Skeletal muscle cell (primary cell): ENCODE measurements around the gene USH1G.
A peak's percentile ranks its signal among the peaks of the same experiment; 100 is the strongest.
"Not testable (repeated sequence)": the region's sequence is repeated elsewhere in the genome, so short reads cannot be mapped to it uniquely, and the experiment has no call there.

Source experiments
- DNase-seq: peaks from one replicate; pipeline ENCODE4 v3.0.0-alpha.2; 2010; ENCODE audit warnings: low read depth
- H3K4me3 ChIP-seq: 2 replicates; pipeline ENCODE4 v1.5.1; 2011; ENCODE audit warnings: low read depth, mild to moderate bottlenecking, control low read depth, low read length, moderate library complexity

The USH1G gene

DNA sequence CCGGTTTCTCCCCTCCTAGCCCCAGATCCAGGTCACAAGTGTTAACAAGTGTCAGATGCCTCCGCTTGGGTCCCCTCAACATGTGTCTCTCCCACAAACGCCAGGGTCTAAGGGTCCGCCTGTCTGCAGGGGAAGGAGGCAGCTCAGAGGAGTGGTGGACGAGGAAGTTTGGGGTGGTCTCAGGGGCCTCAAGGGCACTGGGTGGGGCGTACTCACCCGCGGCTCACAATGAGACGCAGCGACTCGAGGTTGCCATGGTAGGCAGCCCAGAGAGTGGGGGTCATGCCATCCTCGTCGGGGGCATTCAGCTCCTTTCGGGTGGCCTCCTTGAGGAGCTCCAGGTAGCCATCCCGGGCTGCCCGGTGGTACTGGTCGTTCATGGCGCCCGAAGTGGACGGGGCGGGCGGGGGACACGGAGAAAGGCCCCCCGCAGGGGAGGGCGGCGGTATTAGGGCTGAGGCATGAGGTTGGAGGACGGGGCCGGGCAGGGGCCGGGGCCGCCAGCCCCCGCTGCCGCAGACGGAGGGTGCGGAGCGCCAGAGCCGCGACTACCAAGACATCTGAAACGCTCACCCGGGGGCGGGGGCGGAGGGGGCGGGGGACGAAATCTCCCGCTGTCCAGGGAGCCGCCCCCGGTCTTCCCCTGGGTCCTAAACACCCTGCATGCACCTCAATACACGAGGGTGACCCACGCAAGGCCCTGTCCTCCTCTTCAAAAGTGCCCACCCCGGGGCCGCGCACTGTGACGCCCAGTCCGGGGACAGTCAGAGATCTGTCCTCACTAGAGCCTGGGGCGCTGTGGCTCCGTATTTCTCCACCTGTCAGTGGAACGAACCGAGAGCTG, at the start of gene USH1G:
Gene USH1G (minus strand): TSS at position 562 of the 844 bp plus-strand sequence. CDS start 182 bp downstream, at position 380.
- no peak for DNase-seq
- peak within 1 kb of the TSS; percentile 27 for H3K4me3 ChIP-seq

DNA sequence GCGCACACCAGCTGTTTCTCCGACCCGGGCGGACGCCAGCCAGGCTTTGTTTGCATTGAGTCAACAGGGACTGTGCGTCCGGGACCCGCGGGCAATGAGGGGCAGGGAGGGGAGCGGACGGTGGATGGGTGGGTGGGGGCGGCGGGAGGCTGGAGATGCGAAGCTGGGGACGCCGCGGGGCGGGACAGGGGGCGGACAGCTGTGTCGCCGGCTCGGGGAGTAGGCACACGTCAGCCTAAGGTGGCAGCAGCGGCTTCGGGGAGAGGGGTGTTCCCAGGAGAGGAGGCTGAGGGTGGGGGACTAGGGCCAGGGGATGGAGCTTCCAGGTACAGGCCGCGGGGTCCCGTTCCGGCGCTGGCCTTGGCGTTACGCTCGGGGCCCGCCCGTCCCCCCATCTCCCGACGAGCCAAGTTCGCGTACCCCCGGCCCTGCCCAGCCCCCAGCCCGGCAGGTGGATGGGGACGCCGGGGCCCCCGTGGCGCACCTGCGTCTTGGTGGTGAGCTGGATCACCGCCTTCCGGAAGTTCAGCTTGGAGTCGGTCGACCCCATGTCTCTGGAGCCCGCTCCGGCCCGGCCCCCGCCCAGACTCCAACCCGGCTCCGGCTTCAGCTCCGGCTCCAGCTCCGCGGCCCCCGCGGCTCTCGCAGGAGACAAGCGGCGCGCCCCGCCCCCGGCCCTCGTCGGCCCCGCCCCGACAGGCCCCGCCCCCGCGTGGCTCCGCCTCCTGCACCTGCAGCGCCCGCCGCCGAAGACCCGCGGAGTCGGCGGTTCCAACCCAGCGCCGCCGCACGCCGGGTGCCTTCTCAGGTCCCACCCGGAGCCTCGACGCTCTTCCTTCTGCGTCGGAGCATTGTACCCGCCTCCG, 49.3 kb upstream of the USH1G start, which contains the start of gene HID1:
Gene HID1 (minus strand): TSS at position 653 of the 866 bp plus-strand sequence. CDS start 103 bp downstream, at position 550.
- H3K4me3 ChIP-seq, result peak within 1 kb of the TSS; percentile 48
- no peak for DNase-seq

DNA sequence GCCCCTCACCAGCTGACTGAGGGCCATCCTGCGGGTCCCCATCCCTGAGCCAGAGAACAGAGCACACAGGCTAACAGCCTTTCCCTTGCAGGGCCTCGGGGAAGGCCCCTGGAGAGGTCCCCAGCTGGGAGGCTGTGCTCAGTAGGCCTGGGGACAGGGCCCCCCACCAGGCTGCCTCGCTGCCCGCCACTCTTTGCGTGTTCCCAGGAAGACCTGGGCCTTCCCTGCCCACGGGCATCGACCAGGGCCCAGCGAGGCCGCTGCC, 48.7 kb upstream of the USH1G start:
- peak overlapping the region; percentile 48 for H3K4me3 ChIP-seq
- no peak for DNase-seq

- DNase-seq, result no peak
- peak overlapping the region; percentile 48 for H3K4me3 ChIP-seq
These were observed 48.2 kb upstream of the USH1G start for GRCh38 chr17:74971069-74971841.

DNA sequence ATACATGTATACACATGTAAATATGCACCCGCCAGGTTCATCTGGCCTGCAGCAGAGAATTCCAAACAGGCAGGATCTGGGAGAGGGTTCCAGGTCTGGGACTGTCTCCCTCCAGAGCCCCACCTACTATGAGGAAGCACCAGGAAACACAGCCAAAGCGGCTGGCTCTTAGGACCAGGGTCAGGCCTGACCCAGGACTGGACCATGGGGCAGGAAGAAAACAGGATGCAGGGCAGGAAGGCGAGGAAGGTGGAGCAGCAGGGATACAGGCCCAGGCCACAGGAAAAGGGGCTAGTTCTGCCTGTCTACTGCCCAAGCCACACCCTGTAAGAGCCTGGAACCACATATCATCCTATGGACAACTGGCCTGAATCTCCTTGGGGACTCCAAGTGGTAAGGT, 47.3 kb upstream of the USH1G start:
- DNase-seq, result no peak
- H3K4me3 ChIP-seq, result no peak overlapping the region

- not testable (repeated sequence) for DNase-seq, H3K4me3 ChIP-seq
These were observed 46.4 kb upstream of the USH1G start for GRCh38 chr17:74969501-74969900.

- H3K4me3 ChIP-seq, result no peak overlapping the region
- DNase-seq, result no peak
These were observed 45.3 kb upstream of the USH1G start for GRCh38 chr17:74968361-74968780.

DNA sequence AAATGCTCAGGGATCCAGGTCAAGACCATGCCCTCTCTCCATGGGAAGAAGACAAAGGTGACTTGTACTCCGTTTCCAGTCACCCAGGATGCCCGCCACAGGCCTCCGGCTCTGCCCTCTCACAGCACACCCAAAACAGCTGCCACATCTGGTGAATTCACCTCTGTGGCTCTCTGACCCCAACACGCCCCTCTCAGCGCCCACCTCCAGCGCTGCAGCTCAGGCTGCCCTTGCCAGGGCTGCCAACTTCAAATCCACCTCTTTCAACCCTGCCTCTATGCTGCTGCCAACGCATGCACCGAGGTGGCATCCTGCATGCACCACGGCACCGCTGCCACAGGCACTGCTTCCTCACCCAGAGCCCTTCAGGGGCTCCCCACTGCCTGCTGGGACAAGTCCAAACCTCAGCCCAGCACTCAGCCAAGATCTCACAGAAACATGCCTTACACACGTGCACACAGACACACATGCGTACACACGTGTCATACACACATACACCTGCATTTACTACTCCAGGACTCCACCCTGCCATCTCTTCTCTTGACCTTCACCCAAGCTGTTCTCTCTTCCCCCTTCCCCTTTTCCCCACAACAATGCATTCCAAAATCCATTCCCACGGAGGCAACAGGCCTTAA, 42.0 kb upstream of the USH1G start:
- no peak for DNase-seq
- H3K4me3 ChIP-seq, result no peak overlapping the region

- no peak overlapping the region for H3K4me3 ChIP-seq
- DNase-seq, result no peak
These were observed 41.2 kb upstream of the USH1G start for GRCh38 chr17:74964246-74964761.

DNA sequence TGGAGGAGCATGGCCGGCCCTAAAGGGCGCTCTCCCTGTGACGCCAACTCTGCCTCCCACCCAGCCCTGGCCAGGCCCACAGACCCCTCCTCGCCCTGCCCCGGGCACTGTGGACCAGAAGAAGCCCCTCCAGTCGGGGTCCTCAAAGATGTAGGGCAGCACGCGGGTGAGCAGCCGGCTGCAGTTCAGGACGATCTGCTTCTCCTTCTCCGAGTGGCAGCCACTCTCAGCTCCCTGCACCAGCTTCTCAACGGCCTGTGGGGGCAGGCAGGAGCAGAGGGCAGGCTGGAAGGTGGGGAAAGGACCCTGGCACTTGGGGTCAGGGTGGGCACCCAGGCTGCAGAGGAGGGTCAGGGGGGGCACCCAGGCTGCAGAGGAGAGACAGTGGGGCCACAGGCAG, 40.6 kb upstream of the USH1G start:
- no peak for DNase-seq

GRCh38 chr17:74962622-74963394, 39.8 kb upstream of the USH1G start:
- H3K4me3 ChIP-seq, result no peak overlapping the region

More for the DNA sequence above, 40.6 kb upstream of the USH1G start:
- no peak overlapping the region for H3K4me3 ChIP-seq

GRCh38 chr17:74961657-74962350, 38.7 kb upstream of the USH1G start:
- H3K4me3 ChIP-seq, result no peak overlapping the region
- peak; percentile 39 for DNase-seq

More at GRCh38 chr17:74962622-74963394, 39.8 kb upstream of the USH1G start:
- DNase-seq, result no peak

DNA sequence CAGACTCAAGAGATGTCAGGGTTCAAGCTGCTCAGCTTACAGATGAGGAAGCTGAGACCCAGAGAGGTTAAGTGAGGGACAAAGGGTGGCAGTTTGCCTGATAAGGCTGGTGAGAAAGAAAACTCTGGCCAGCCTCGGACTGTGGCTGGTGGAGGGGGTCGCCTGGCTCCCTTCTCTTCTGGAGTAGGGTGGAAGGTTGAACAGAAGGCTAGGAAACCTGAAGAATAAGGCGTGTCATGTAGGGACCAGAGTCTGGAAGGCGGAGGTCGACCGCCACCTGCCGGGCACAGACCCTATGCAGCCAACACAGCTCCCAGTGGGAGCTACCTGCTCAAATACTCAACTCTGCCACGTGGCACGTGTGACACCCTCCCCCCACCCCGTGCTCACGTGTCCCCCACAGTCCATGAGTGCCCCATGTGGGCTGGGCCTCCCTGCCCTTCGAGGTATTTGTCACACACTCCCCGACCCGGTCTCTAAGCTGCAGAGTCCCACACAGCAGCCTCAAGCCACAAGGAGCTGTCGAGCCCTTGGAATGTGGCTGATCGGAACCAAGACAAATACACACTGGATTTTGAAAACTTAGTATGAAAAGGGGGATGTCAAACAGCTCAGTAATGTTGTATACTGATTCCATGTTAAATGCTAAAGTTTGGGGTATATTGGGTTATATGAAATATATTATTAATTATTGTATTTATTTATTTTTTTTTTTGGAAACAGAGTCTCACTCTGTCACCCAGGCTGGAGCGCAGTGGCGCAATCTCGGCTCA, 37.7 kb upstream of the USH1G start:
- no peak for DNase-seq
- no peak overlapping the region for H3K4me3 ChIP-seq

DNA sequence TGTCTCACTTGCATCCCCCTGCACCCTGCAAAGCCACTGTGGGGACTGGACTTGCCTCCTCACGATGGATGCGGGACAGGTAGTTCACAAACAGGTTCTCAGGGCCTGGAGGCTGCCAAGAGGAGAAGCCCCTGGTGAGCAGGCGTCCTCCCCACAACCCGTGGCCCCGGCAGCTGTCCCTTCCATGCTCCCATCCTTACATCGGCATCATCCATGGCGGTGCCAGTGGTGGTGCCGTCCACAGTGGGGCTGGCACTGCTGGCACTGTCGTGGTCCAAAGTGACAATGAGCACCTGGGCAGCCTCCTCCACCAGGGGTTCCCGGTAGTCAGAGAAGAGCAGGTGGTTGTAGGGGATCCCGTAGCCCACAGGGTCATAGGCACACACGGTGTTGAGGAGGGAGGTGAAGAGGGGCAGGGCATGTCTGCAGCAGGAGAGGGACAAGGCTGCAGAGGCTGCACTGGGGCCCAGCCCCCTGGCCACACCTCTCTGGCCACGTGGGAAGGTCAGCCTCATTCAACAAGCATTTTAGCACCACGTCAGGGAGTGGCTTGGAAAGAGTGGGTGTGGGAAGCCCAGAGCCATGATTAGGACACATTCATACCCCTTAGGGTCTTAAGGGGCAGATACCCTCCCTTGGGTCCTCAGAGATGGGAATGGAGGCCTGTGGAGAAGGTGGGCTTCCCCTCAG, 36.9 kb upstream of the USH1G start:
- DNase-seq, result no peak
- H3K4me3 ChIP-seq, result no peak overlapping the region

DNA sequence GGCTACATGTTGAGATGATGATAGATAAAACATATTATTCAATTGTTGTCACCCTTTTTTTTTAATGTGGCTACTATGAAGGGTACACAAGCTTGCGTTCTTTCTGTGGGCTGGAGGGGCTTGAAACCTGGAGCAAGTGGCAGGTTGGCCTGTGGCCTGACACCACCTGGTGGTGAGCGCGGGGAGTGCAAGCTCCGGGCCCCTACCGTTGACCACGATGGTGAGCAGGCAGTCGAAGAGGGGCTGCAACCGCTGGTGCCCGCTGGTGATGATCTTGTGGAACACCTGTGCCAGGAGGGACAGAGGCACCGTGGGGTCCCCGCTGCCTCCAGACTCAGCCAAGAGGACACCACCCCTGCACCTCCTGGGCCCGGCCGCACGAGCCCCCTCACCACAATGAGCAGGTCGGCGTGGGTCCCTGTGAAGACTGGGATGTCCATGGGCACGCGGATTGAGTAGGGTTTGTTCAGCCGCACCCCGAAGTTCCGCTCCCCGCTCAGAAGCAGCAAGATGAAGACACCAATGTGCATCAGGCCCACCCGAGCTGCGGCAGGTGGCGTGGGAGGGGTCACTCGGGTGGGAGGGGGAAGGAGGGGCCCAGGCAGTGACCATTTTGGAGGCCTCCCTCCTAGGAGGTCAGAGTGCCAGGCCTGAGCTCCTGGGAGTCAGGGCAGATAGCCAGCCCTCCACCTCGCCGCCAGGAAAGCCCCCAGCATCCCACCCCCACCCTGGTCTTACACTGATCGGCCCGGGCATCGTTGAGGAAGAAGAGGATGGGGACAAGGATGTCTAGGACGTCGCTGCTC, 35.1 kb upstream of the USH1G start:
- no peak for DNase-seq
- H3K4me3 ChIP-seq, result no peak overlapping the region

- no peak overlapping the region for H3K4me3 ChIP-seq
- no peak for DNase-seq
These were observed 33.0 kb upstream of the USH1G start for GRCh38 chr17:74956093-74956492.
